ENCODE results near the gene KIAA0040. TPM values are rescaled to one million over a fixed set of nuclear protein-coding genes. Genes with fewer than 3 reads are reported as not detected.

The KIAA0040 gene
- total and polyA plus RNA-seq, 3 donors from 2014 or later, result 5.8 to 10.3 (median 8.2) TPM

- intact Hi-C loops (cut with DNase I; ENCODE audit: low total_unique reads), result no loop called here
- no peak for DNase-seq
- TF ChIP-seq POLR2A (IDR thresholded peaks at IDR 0.05) (no peak), CTCF (IDR thresholded peaks at IDR 0.05) (no peak)
Observed at GRCh38 chr1:175183586-175183985, 9.0 kb downstream of the KIAA0040 start.

GRCh38 chr1:175182201-175182746 lies 10.3 kb downstream of the KIAA0040 start:
- no peaks in the 10 kb centered on the region for H3K9me3 ChIP-seq
- WGBS, 2 donors, result 83 to 91% methylated on average over 4 of the region's 4 CpGs
- TF ChIP-seq CTCF (IDR thresholded peaks at IDR 0.05) (no peak), POLR2A (IDR thresholded peaks at IDR 0.05) (no peak)
- no peak overlapping the region for H3K27ac ChIP-seq
- H3K4me3 ChIP-seq, result no peak overlapping the region
- H3K4me1 ChIP-seq, result no peaks in the 10 kb centered on the region
- no peaks in the 10 kb centered on the region for H3K27me3 ChIP-seq
- intact Hi-C loops (cut with DNase I; ENCODE audit: low total_unique reads), result no loop called here
- no peak for DNase-seq
- H3K36me3 ChIP-seq (ENCODE audit: low read depth, missing control alignments), result no peaks in the 10 kb centered on the region

More at GRCh38 chr1:175183586-175183985, 9.0 kb downstream of the KIAA0040 start:
- Histone ChIP-seq H3K4me3 (no peak overlapping the region), H3K4me1 (no peaks in the 10 kb centered on the region), H3K9me3 (no peaks in the 10 kb centered on the region), H3K27ac (no peak overlapping the region), H3K27me3 (no peaks in the 10 kb centered on the region), H3K36me3 (ENCODE audit: low read depth, missing control alignments) (no peaks in the 10 kb centered on the region)
- 95 to 100% methylated on average over 4 to 5 of the region's 5 CpGs for WGBS, 2 donors

- Histone ChIP-seq H3K4me1 (no peaks in the 10 kb centered on the region), H3K36me3 (ENCODE audit: low read depth, missing control alignments) (no peaks in the 10 kb centered on the region), H3K4me3 (no peak overlapping the region), H3K9me3 (no peaks in the 10 kb centered on the region), H3K27ac (no peak overlapping the region), H3K27me3 (no peaks in the 10 kb centered on the region)
- no peak for TF ChIP-seq POLR2A (IDR thresholded peaks at IDR 0.05)
- TF ChIP-seq CTCF (IDR thresholded peaks at IDR 0.05), result no peak
- no peak for DNase-seq
- whole genome bisulfite sequencing, 2 donors, result 83 to 94% methylated on average over 2 of the region's 2 CpGs
- intact Hi-C loops (cut with DNase I; ENCODE audit: low total_unique reads), result no loop called here
Observed at GRCh38 chr1:175179837-175180590, 12.6 kb downstream of the KIAA0040 start.

GRCh38 chr1:175178456-175178855 lies 14.1 kb downstream of the KIAA0040 start:
- H3K4me3 ChIP-seq, result no peak overlapping the region
- intact Hi-C loops (cut with DNase I; ENCODE audit: low total_unique reads), result no loop called here
- H3K9me3 ChIP-seq, result no peaks in the 10 kb centered on the region
- TF ChIP-seq CTCF (IDR thresholded peaks at IDR 0.05), result no peak
- no peak for TF ChIP-seq POLR2A (IDR thresholded peaks at IDR 0.05)
- H3K4me1 ChIP-seq, result no peaks in the 10 kb centered on the region
- H3K27ac ChIP-seq, result no peak overlapping the region
- no peak for DNase-seq
- no peaks in the 10 kb centered on the region for H3K27me3 ChIP-seq
- no peaks in the 10 kb centered on the region for H3K36me3 ChIP-seq (ENCODE audit: low read depth, missing control alignments)
- 91 to 98% methylated on average over 3 of the region's 3 CpGs for WGBS, 2 donors
